ENCODE data around the gene CELA3B. TPM values are rescaled to one million over a fixed set of nuclear protein-coding genes. Genes with fewer than 3 reads are reported as not detected.
"Not testable (repeated sequence)": the region's sequence is repeated elsewhere in the genome, so short reads cannot be mapped to it uniquely, and the experiment has no call there.

CELA3B gene, protein sequence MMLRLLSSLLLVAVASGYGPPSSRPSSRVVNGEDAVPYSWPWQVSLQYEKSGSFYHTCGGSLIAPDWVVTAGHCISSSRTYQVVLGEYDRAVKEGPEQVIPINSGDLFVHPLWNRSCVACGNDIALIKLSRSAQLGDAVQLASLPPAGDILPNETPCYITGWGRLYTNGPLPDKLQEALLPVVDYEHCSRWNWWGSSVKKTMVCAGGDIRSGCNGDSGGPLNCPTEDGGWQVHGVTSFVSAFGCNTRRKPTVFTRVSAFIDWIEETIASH
- total RNA-seq = not detected
- long read RNA-seq = 0 reads

DNA sequence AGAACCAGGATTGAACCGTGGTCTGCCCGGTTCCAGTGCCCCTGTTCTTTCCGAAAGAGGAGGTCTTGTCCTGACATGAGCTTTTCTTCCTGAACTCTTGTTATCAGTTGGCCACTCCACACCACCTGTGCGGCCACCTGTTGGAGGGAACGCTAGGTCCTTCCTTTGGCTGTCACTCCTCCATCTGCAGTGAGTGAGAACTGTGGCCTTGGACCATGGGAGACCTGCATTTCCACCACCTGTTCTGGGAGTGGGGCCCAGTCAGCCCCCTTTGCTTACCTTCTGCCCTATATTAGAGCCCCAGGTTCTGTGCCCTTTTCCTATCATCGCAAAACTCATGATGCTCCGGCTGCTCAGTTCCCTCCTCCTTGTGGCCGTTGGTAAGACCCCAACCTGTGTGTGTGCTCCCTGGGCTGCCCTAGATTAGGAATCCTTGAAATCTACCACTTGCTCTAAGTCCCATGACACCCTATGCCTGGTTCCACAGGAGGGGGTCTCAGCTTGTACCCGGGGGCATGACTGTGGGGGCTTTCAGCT is at the start of gene CELA3B:
Gene CELA3B, plus strand, starts transcription at position 320 of the 537 bp plus-strand sequence. Its CDS starts 18 bp downstream, at position 338.
- not testable (repeated sequence) for DNase-seq

DNA sequence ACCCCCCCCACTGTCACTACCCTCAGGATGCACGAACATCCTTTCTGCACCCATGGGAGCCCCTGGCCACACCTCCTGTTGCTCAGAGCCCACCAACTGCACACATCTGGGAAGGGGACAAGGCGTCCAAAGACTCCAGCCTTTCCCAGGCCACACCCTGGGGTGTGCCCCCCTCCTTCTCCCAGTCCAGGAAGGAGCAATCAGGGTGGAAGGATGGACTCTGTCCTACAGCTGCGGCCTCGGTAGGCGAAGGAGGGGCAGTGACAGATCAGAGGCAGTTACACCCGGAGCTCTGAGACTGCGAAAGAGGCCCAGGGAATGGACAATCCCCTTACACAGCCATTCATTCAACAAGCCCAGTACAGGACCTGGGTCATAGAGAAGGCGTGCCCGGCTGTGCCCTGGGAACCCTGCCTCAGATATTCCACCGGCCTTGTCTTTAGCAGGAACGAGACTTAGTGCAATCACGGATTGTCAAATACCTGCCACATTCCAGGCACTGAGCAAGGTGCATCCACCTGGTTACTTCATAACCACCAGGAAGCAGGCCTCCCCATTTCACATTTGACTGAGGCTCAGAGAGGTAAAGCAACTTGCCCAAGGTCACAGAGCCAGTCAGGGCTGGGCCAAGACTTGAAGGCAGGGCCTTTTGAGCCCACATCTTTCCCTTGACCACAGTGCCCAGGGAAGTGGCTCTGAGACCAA is 49.1 kb upstream of the CELA3B start:
- Histone ChIP-seq H3K27me3 (ENCODE audit: low read depth) (no peaks in the 10 kb centered on the region), H3K36me3 (peaks cover 11% of the 10 kb centered on the region), H3K4me3 (peak overlapping the region; percentile 24), H3K27ac (replicated peaks) (peak overlapping the region; percentile 90), H3K4me1 (peaks cover 100% of the 10 kb centered on the region), H3K9me3 (replicated peaks) (no peaks in the 10 kb centered on the region)
- peak; percentile 85 for DNase-seq
- TF ChIP-seq, protein P1, sequence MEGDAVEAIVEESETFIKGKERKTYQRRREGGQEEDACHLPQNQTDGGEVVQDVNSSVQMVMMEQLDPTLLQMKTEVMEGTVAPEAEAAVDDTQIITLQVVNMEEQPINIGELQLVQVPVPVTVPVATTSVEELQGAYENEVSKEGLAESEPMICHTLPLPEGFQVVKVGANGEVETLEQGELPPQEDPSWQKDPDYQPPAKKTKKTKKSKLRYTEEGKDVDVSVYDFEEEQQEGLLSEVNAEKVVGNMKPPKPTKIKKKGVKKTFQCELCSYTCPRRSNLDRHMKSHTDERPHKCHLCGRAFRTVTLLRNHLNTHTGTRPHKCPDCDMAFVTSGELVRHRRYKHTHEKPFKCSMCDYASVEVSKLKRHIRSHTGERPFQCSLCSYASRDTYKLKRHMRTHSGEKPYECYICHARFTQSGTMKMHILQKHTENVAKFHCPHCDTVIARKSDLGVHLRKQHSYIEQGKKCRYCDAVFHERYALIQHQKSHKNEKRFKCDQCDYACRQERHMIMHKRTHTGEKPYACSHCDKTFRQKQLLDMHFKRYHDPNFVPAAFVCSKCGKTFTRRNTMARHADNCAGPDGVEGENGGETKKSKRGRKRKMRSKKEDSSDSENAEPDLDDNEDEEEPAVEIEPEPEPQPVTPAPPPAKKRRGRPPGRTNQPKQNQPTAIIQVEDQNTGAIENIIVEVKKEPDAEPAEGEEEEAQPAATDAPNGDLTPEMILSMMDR (IDR thresholded peaks at IDR 0.05; ENCODE audit: borderline replicate concordance) = no peak
- intact Hi-C loops (cut with micrococcal nuclease) = no loop called here

More for the DNA sequence above, at the start of gene CELA3B:
- H3K4me1 ChIP-seq; H3K36me3 ChIP-seq; H3K27ac ChIP-seq (replicated peaks); H3K4me3 ChIP-seq; H3K9me3 ChIP-seq (replicated peaks); H3K27me3 ChIP-seq (ENCODE audit: low read depth); intact Hi-C loops (cut with micrococcal nuclease): not testable (repeated sequence)

DNA sequence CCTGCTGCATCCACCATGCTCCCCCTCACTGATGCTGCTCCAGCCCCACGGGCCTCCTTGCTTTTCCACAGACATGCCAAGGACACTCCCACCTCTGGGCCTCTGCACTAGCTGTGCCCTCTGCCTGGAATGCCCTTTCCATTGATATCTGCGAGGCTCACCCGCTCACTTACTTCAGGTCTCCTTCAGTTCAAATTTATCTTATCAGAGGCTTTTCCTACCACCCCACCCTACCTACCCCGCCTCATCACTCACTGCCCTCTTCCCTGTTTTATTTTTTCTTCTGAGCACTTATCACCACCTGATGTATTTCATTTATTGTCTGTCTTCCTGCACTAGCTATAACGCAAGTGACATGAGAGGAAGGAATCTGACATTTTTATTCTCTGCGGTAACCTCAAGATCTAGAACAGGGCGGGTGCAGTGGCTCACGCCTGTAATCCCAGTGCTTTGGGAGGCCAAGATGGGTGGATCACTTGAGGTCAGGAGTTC is 46.7 kb upstream of the CELA3B start:
- Histone ChIP-seq H3K27ac (replicated peaks) (peak overlapping the region; percentile 90), H3K4me3 (no peak overlapping the region), H3K4me1 (peaks cover 100% of the 10 kb centered on the region), H3K9me3 (replicated peaks) (no peaks in the 10 kb centered on the region), H3K36me3 (peaks cover 14% of the 10 kb centered on the region), H3K27me3 (ENCODE audit: low read depth) (no peaks in the 10 kb centered on the region)
- no peak for DNase-seq
- intact Hi-C loops (cut with micrococcal nuclease) = loop anchor here (5.0 kb wide), 1 partner anchor 33 kb away; no protein-coding TSS in a partner anchor
- TF ChIP-seq, protein P1 (IDR thresholded peaks at IDR 0.05; ENCODE audit: borderline replicate concordance) = no peak

DNA sequence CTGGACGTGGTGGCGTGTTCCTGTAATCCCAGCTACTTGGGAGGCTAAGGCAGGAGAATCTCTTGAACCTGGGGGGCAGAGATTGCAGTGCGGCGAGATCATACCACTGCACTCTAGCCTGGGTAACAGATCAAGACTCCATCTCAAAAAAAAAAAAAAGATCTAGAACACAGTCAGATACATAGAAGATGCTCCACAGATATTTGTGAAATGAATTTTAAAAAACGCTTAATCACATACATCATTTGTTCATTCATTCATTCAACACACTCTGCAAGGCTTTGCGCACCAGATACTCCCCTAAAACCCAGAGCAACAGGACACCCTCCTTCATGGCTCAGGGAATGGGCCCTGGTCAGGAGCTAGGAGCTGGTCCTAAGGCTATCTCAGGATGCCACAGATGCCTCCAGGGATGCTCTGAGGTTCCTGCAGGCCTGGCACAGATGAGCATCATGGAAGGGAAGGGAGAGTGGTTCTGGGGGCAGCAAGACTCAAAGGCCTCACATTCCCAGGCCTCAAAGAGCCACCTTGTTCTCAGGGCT is 46.1 kb upstream of the CELA3B start:
- Histone ChIP-seq H3K27ac (replicated peaks) (peak overlapping the region; percentile 90), H3K9me3 (replicated peaks) (no peaks in the 10 kb centered on the region), H3K36me3 (peaks cover 16% of the 10 kb centered on the region), H3K27me3 (ENCODE audit: low read depth) (no peaks in the 10 kb centered on the region), H3K4me1 (peaks cover 100% of the 10 kb centered on the region), H3K4me3 (peak overlapping the region; percentile 75)
- intact Hi-C loops (cut with micrococcal nuclease) = loop anchor here (5.0 kb wide), 1 partner anchor 33 kb away; no protein-coding TSS in a partner anchor
- TF ChIP-seq, protein P1 (IDR thresholded peaks at IDR 0.05; ENCODE audit: borderline replicate concordance) = no peak
- no peak for DNase-seq

DNA sequence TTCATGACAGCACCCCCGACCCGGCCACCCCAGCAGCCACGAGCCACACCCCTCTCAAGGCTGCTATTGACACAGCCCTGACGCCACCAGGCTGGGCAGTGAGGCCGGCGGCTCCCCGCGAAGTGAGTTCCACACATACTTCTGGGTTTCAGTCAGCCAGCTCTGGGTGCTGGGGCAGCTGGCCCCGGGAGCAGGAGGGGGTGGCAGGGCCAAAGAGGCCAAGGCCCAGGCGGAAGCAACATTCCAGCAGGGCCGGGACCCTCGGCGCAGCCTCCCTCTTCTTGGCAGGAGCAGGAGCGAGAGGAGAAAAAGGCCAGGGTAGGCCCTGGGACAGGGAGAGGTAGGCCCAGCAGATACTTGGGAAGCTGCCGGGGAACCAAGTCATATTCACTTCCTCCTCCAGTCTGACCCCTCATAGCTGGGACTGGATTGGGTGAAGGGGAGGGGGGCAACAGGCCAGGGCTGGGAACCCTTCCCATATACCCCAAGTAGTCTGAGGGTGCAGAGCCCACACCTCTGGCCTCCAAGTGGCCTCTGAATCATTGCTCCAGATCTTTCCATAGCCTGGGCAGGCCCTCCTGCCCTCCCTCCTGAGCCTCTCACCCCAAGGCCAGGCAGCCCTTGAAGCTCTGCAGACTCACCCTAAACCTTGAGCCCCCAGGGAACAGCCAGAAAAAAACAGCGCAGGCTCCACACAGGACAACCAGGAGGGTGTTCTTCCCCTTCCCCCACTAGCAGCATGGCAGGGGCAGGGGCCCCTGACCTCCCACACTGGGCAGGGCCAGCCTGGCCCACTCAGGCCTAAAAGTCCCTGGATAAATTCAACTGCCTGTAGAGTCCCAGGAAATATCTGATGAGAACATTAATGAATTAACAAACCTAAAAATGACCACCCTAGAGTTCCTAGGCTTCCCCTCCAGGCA is 45.4 kb upstream of the CELA3B start:
- Histone ChIP-seq H3K4me3 (peak overlapping the region; percentile 75), H3K36me3 (peaks cover 16% of the 10 kb centered on the region), H3K4me1 (peaks cover 100% of the 10 kb centered on the region), H3K27ac (replicated peaks) (peak overlapping the region; percentile 90), H3K9me3 (replicated peaks) (no peaks in the 10 kb centered on the region), H3K27me3 (ENCODE audit: low read depth) (no peaks in the 10 kb centered on the region)
- intact Hi-C loops (cut with micrococcal nuclease) = loop anchor here (5.0 kb wide), 1 partner anchor 34 kb away; no protein-coding TSS in a partner anchor
- DNase-seq = peak; percentile 78
- TF ChIP-seq, protein P1 (IDR thresholded peaks at IDR 0.05; ENCODE audit: borderline replicate concordance) = no peak
